DND-41 (cell line): Measurements from ENCODE around the gene KATNAL2.

Experiments
- ATAC-seq: fragments of 200-7000 bp; cut with Tn5 transposase; 3 replicates; pipeline ENCODE4 v1.9.1; 2021; ENCODE audit warnings: low read depth; ENCODE audit not compliant: insufficient read depth
- DNase-seq: peaks from one replicate; pipeline ENCODE4 v3.0.0-alpha.2; 2020
- H2AFZ ChIP-seq: 2 replicates; pipeline ENCODE4 v1.6.0; 2012; ENCODE audit warnings: low read depth, low read length
- H3K27ac ChIP-seq: 2 replicates; pipeline ENCODE4 v1.5.1; 2012; ENCODE audit warnings: low read length, inconsistent platforms
- H3K27me3 ChIP-seq: fragments of 200-600 bp; sonication (generic); 2 replicates; pipeline ENCODE4 v1.6.0; 2012; ENCODE audit warnings: low read length, mild to moderate bottlenecking, inconsistent platforms; ENCODE audit not compliant: insufficient read depth, poor library complexity
- H3K36me3 ChIP-seq: 2 replicates; pipeline ENCODE4 v1.5.1; 2012; ENCODE audit warnings: low read length, inconsistent platforms; ENCODE audit not compliant: insufficient read depth
- H3K4me1 ChIP-seq: 2 replicates; pipeline ENCODE4 v1.5.1; 2012; ENCODE audit warnings: mild to moderate bottlenecking, low read length; ENCODE audit not compliant: insufficient read depth
- H3K4me2 ChIP-seq: 2 replicates; pipeline ENCODE4 v1.6.0; 2012; ENCODE audit warnings: mild to moderate bottlenecking, moderate library complexity, low read length, inconsistent platforms; ENCODE audit not compliant: insufficient read depth
- H3K4me3 ChIP-seq, 2 experiments: fragments of 200-600 bp in 1 of 2; shearing (Covaris generic) in 1 of 2; 2 replicates each; pipeline ENCODE4 v1.5.1; 2012 to 2016; ENCODE audit warnings: inconsistent platforms in 2 of 2, low read length in 2 of 2, mild to moderate bottlenecking in 2 of 2, low read depth in 1 of 2, moderate library complexity in 1 of 2
- H3K79me2 ChIP-seq: 2 replicates; pipeline ENCODE4 v1.6.0; 2012; ENCODE audit warnings: low read length, inconsistent platforms; ENCODE audit not compliant: insufficient read depth
- H3K9ac ChIP-seq: 2 replicates; pipeline ENCODE4 v1.6.0; 2012; ENCODE audit warnings: low read depth, mild to moderate bottlenecking, inconsistent platforms, low read length, moderate library complexity
- H3K9me3 ChIP-seq: 2 replicates; pipeline ENCODE4 v1.5.1; 2012; ENCODE audit warnings: low read length, moderate library complexity, mild to moderate bottlenecking, inconsistent platforms; ENCODE audit not compliant: insufficient read depth, severe bottlenecking
- H4K20me1 ChIP-seq: 2 replicates; pipeline ENCODE4 v1.6.0; 2012; ENCODE audit warnings: low read length; ENCODE audit not compliant: insufficient read depth
- CTCF ChIP-seq: IDR thresholded peaks from 2 replicates; pipeline ENCODE4 v1.5.1; 2012; ENCODE audit warnings: borderline replicate concordance, low read length, moderate library complexity, mild to moderate bottlenecking; ENCODE audit not compliant: poor library complexity, severe bottlenecking; ENCODE audit errors: extremely low read depth
- EZH2 ChIP-seq: IDR thresholded peaks from 3 replicates; pipeline ENCODE4 v1.6.1; 2012; ENCODE audit warnings: borderline replicate concordance, low read depth, mild to moderate bottlenecking, moderate library complexity, low read length, inconsistent platforms; ENCODE audit not compliant: severe bottlenecking

The KATNAL2 gene

GRCh38 chr18:47108373-47108772 lies 191.0 kb downstream of the KATNAL2 start:
- no peaks in the 10 kb centered on the region for H3K79me2 ChIP-seq
- no peaks in the 10 kb centered on the region for H3K9me3 ChIP-seq
- ATAC-seq (no peak), DNase-seq (no peak)
- no peaks in the 10 kb centered on the region for H3K4me1 ChIP-seq
- TF ChIP-seq CTCF (no peak), EZH2 (no peak)
- H2AFZ ChIP-seq: no peak overlapping the region
- H3K27me3 ChIP-seq: no peaks in the 10 kb centered on the region
- no peak overlapping the region for H3K27ac ChIP-seq
- H3K4me2 ChIP-seq: no peak overlapping the region
- no peak overlapping the region for H3K9ac ChIP-seq
- no peaks in the 10 kb centered on the region for H4K20me1 ChIP-seq
- H3K36me3 ChIP-seq: peaks cover 85% of the 10 kb centered on the region
- H3K4me3 ChIP-seq: no peak overlapping the region

GRCh38 chr18:47108998-47109405 lies 191.6 kb downstream of the KATNAL2 start:
- DNase-seq (no peak), ATAC-seq (no peak)
- no peaks in the 10 kb centered on the region for H4K20me1 ChIP-seq
- H3K79me2 ChIP-seq: no peaks in the 10 kb centered on the region
- no peak overlapping the region for H3K27ac ChIP-seq
- H3K4me1 ChIP-seq: no peaks in the 10 kb centered on the region
- H3K27me3 ChIP-seq: no peaks in the 10 kb centered on the region
- H3K9me3 ChIP-seq: no peaks in the 10 kb centered on the region
- no peak overlapping the region for H2AFZ ChIP-seq
- TF ChIP-seq CTCF (no peak), EZH2 (no peak)
- H3K9ac ChIP-seq: no peak overlapping the region
- no peak overlapping the region for H3K4me3 ChIP-seq
- peaks cover 87% of the 10 kb centered on the region for H3K36me3 ChIP-seq
- H3K4me2 ChIP-seq: no peak overlapping the region

GRCh38 chr18:47109720-47110119 lies 192.3 kb downstream of the KATNAL2 start:
- Histone ChIP-seq H2AFZ (no peak overlapping the region), H3K4me1 (no peaks in the 10 kb centered on the region), H3K79me2 (no peaks in the 10 kb centered on the region), H3K27me3 (no peaks in the 10 kb centered on the region), H3K4me3 (no peak overlapping the region), H4K20me1 (no peaks in the 10 kb centered on the region), H3K9me3 (no peaks in the 10 kb centered on the region), H3K27ac (no peak overlapping the region), H3K9ac (no peak overlapping the region), H3K4me2 (no peak overlapping the region), H3K36me3 (peaks cover 87% of the 10 kb centered on the region)
- no peak for TF ChIP-seq CTCF
- no peak for TF ChIP-seq EZH2
- ATAC-seq: no peak
- DNase-seq: no peak

- TF ChIP-seq EZH2 (no peak), CTCF (no peak)
- no peak overlapping the region for H2AFZ ChIP-seq
- H3K36me3 ChIP-seq: peaks cover 83% of the 10 kb centered on the region
- H3K9ac ChIP-seq: no peak overlapping the region
- no peaks in the 10 kb centered on the region for H3K9me3 ChIP-seq
- H3K79me2 ChIP-seq: no peaks in the 10 kb centered on the region
- no peaks in the 10 kb centered on the region for H4K20me1 ChIP-seq
- no peaks in the 10 kb centered on the region for H3K27me3 ChIP-seq
- DNase-seq (no peak), ATAC-seq (no peak)
- H3K4me2 ChIP-seq: no peak overlapping the region
- no peak overlapping the region for H3K4me3 ChIP-seq
- H3K27ac ChIP-seq: no peak overlapping the region
- no peaks in the 10 kb centered on the region for H3K4me1 ChIP-seq
Observed at GRCh38 chr18:47110492-47111274, 193.3 kb downstream of the KATNAL2 start.
